Neuronal stem cell (in vitro differentiated cells): ENCODE measurements around the gene BANF2.

ENCODE experiments used
- DNase-seq: peaks from one replicate; pipeline ENCODE4 v3.0.0-alpha.2; 2013; ENCODE audit warnings: low spot score
- H2AFZ ChIP-seq: one replicate; pipeline ENCODE4 v1.6.1; 2013; ENCODE audit warnings: mild to moderate bottlenecking, low read length, inconsistent platforms
- H2AK5ac ChIP-seq: 2 replicates; pipeline ENCODE4 v1.6.1; 2013; ENCODE audit warnings: low read depth, mild to moderate bottlenecking, inconsistent platforms, low read length, moderate library complexity, mixed read lengths
- H2BK120ac ChIP-seq: 2 replicates; pipeline ENCODE4 v1.6.1; 2013; ENCODE audit warnings: low read depth, mild to moderate bottlenecking, inconsistent platforms, low read length, moderate library complexity, mixed read lengths
- H2BK12ac ChIP-seq: one replicate; pipeline ENCODE4 v1.6.1; 2013; ENCODE audit warnings: low read length, inconsistent platforms
- H2BK15ac ChIP-seq: 2 replicates; pipeline ENCODE4 v1.6.1; 2013; ENCODE audit warnings: mild to moderate bottlenecking, low read length, inconsistent platforms, mixed read lengths
- H2BK5ac ChIP-seq: one replicate; pipeline ENCODE4 v1.6.1; 2013; ENCODE audit warnings: inconsistent platforms, mild to moderate bottlenecking, low read length, moderate library complexity
- H3K14ac ChIP-seq: one replicate; pipeline ENCODE4 v1.6.1; 2013; ENCODE audit warnings: low read length, inconsistent platforms
- H3K18ac ChIP-seq: 2 replicates; pipeline ENCODE4 v1.6.1; 2013; ENCODE audit warnings: low read length, inconsistent platforms
- H3K23ac ChIP-seq: 2 replicates; pipeline ENCODE4 v1.6.1; 2013; ENCODE audit warnings: low read depth, mild to moderate bottlenecking, mixed read lengths, low read length, inconsistent platforms; ENCODE audit not compliant: poor library complexity
- H3K27ac ChIP-seq: replicated peaks from 3 replicates; pipeline ENCODE4 v1.5.1; 2013; ENCODE audit warnings: low read length, inconsistent platforms
- H3K27me3 ChIP-seq, 3 experiments: 2 replicates each; pipeline ENCODE4 v1.6.1; 2013; ENCODE audit warnings: low read length in 3 of 3, mild to moderate bottlenecking in 2 of 3, inconsistent platforms in 1 of 3, low read depth in 1 of 3, mixed read lengths in 1 of 3, moderate library complexity in 1 of 3; ENCODE audit not compliant: control insufficient read depth in 3 of 3, insufficient read depth in 3 of 3
- H3K36me3 ChIP-seq, 2 donors: replicated peaks in 1 of 2; 2 replicates each; pipeline ENCODE4 v1.6.1; 2013; ENCODE audit warnings: low read length in 2 of 2; ENCODE audit not compliant: control insufficient read depth in 2 of 2, insufficient read depth in 2 of 2
- H3K4ac ChIP-seq: 2 replicates; pipeline ENCODE4 v1.6.1; 2013; ENCODE audit warnings: inconsistent platforms, mild to moderate bottlenecking, low read length, moderate library complexity
- H3K4me1 ChIP-seq, 2 donors: 1 replicate in 1 of 2; 2 replicates in 1 of 2; pipeline ENCODE4 v1.6.1; 2013; ENCODE audit warnings: low read length in 2 of 2, low read depth in 1 of 2; ENCODE audit not compliant: control insufficient read depth in 2 of 2, insufficient read depth in 1 of 2
- H3K4me2 ChIP-seq: one replicate; pipeline ENCODE4 v1.6.1; 2013; ENCODE audit warnings: mild to moderate bottlenecking, low read length, inconsistent platforms; ENCODE audit not compliant: insufficient read depth, poor library complexity, severe bottlenecking
- H3K4me3 ChIP-seq, 2 donors: 2 replicates each; pipeline ENCODE4 v1.5.1; 2013; ENCODE audit warnings: low read length in 2 of 2, mild to moderate bottlenecking in 2 of 2, inconsistent platforms in 1 of 2, moderate library complexity in 1 of 2
- H3K79me1 ChIP-seq: one replicate; pipeline ENCODE4 v1.6.1; 2013; ENCODE audit warnings: low read depth, mild to moderate bottlenecking, inconsistent platforms, low read length, moderate library complexity
- H3K9ac ChIP-seq: one replicate; pipeline ENCODE4 v1.6.1; 2013; ENCODE audit warnings: mild to moderate bottlenecking, low read depth, low read length, inconsistent platforms; ENCODE audit not compliant: poor library complexity
- H3K9me3 ChIP-seq, 2 donors: replicated peaks in 1 of 2; 2 replicates each; pipeline versions ENCODE3 to v1.6.1; 2013; ENCODE audit warnings: low read length in 2 of 2, mild to moderate bottlenecking in 2 of 2, inconsistent platforms in 1 of 2, low read depth in 1 of 2, mixed read lengths in 1 of 2, moderate library complexity in 1 of 2; ENCODE audit not compliant: control insufficient read depth in 2 of 2, insufficient read depth in 1 of 2
- H4K8ac ChIP-seq: one replicate; pipeline ENCODE4 v1.6.1; 2013; ENCODE audit warnings: low read depth, mild to moderate bottlenecking, inconsistent platforms, low read length, moderate library complexity
- H4K91ac ChIP-seq: one replicate; pipeline ENCODE4 v1.6.1; 2013; ENCODE audit warnings: low read length, low read depth, mild to moderate bottlenecking, inconsistent platforms; ENCODE audit not compliant: poor library complexity
- WGBS, 2 donors: extraction: QIAGEN DNeasy Blood & Tissue Kit; methylation state at CpG; one replicate each; pipeline ENCODE4 v1.1.7; 2013; ENCODE audit warnings: missing lambda C conversion rate in 2 of 2, mixed read lengths in 1 of 2; ENCODE audit not compliant: insufficient read length in 2 of 2, insufficient replicate concordance in 1 of 2; ENCODE audit errors: extremely low coverage in 2 of 2; 5-methylcytosine and 5-hydroxymethylcytosine counted together

Gene BANF2

GRCh38 chr20:17665756-17666155 is 34.0 kb upstream of the BANF2 start:
- H2BK12ac ChIP-seq = no peak overlapping the region
- no peak overlapping the region for H3K14ac ChIP-seq
- H3K27ac ChIP-seq = no peak overlapping the region
- no peaks in the 10 kb centered on the region for H3K36me3 ChIP-seq
- DNase-seq = no peak
- no peaks in the 10 kb centered on the region for H3K27me3 ChIP-seq
- H3K4me2 ChIP-seq = no peak overlapping the region
- no peak overlapping the region for H3K23ac ChIP-seq
- WGBS, 2 donors = no CpG with 5 or more reads among the region's 2 CpGs
- no peak overlapping the region for H2AFZ ChIP-seq
- H3K18ac ChIP-seq = no peak overlapping the region
- no peak overlapping the region for H2BK15ac ChIP-seq
- H3K4ac ChIP-seq = no peak overlapping the region
- no peak overlapping the region for H3K9ac ChIP-seq
- peaks cover 2% of the 10 kb centered on the region for H3K79me1 ChIP-seq
- H4K8ac ChIP-seq = no peak overlapping the region
- no peak overlapping the region for H2AK5ac ChIP-seq
- H4K91ac ChIP-seq = no peak overlapping the region
- peaks cover 0 to 13% of the 10 kb centered on the region in 2 donors for H3K4me1 ChIP-seq
- no peak overlapping the region for H3K4me3 ChIP-seq
- H3K9me3 ChIP-seq = peaks cover 0 to 3% of the 10 kb centered on the region in 2 donors
- no peak overlapping the region for H2BK5ac ChIP-seq
- no peak overlapping the region for H2BK120ac ChIP-seq

- Histone ChIP-seq H2BK5ac (no peak overlapping the region), H2BK12ac (no peak overlapping the region), H3K27me3 (no peaks in the 10 kb centered on the region), H3K4me2 (no peak overlapping the region), H3K36me3 (no peaks in the 10 kb centered on the region), H2BK15ac (no peak overlapping the region), H3K23ac (no peak overlapping the region), H3K14ac (no peak overlapping the region), H3K9ac (no peak overlapping the region), H3K18ac (no peak overlapping the region), H4K8ac (no peak overlapping the region), H3K9me3 (peaks cover 0 to 3% of the 10 kb centered on the region in 2 donors), H2AFZ (no peak overlapping the region), H3K4ac (no peak overlapping the region), H2AK5ac (no peak overlapping the region), H3K79me1 (peaks cover 2% of the 10 kb centered on the region), H4K91ac (no peak overlapping the region), H3K4me3 (no peak overlapping the region), H3K27ac (no peak overlapping the region), H3K4me1 (peaks cover 0 to 13% of the 10 kb centered on the region in 2 donors), H2BK120ac (no peak overlapping the region)
- no CpG with 5 or more reads among the region's 2 CpGs for WGBS, 2 donors
- no peak for DNase-seq
Observed at GRCh38 chr20:17666481-17666880, 33.3 kb upstream of the BANF2 start.

GRCh38 chr20:17667445-17667844 is 32.3 kb upstream of the BANF2 start:
- Histone ChIP-seq H2AFZ (no peak overlapping the region), H3K27ac (no peak overlapping the region), H3K18ac (no peak overlapping the region), H3K14ac (no peak overlapping the region), H2BK15ac (no peak overlapping the region), H2BK120ac (no peak overlapping the region), H2BK5ac (no peak overlapping the region), H3K9ac (no peak overlapping the region), H3K4me3 (no peak overlapping the region), H3K4ac (no peak overlapping the region), H2AK5ac (no peak overlapping the region), H4K91ac (no peak overlapping the region), H3K4me1 (peaks cover 0 to 13% of the 10 kb centered on the region in 2 donors), H2BK12ac (no peak overlapping the region), H3K23ac (no peak overlapping the region), H4K8ac (no peak overlapping the region), H3K27me3 (no peaks in the 10 kb centered on the region), H3K79me1 (peaks cover 2% of the 10 kb centered on the region), H3K36me3 (no peaks in the 10 kb centered on the region), H3K4me2 (no peak overlapping the region), H3K9me3 (peaks cover 0 to under 1% of the 10 kb centered on the region in 2 donors)
- no peak for DNase-seq
- no CpG with 5 or more reads among the region's 3 CpGs for WGBS, 2 donors

GRCh38 chr20:17668432-17668831 is 31.3 kb upstream of the BANF2 start:
- H3K4me3 ChIP-seq = no peak overlapping the region
- H3K27me3 ChIP-seq = no peaks in the 10 kb centered on the region
- no peaks in the 10 kb centered on the region for H3K79me1 ChIP-seq
- no peak for DNase-seq
- no peaks in the 10 kb centered on the region for H3K9me3 ChIP-seq
- no peaks in the 10 kb centered on the region for H3K36me3 ChIP-seq
- H4K8ac ChIP-seq = no peak overlapping the region
- no peak overlapping the region for H3K18ac ChIP-seq
- H3K27ac ChIP-seq = no peak overlapping the region
- H2BK120ac ChIP-seq = no peak overlapping the region
- H2BK15ac ChIP-seq = no peak overlapping the region
- H2AFZ ChIP-seq = no peak overlapping the region
- no peak overlapping the region for H3K14ac ChIP-seq
- H3K4ac ChIP-seq = no peak overlapping the region
- H3K4me1 ChIP-seq = peaks cover 0 to 11% of the 10 kb centered on the region in 2 donors
- no peak overlapping the region for H2BK5ac ChIP-seq
- no peak overlapping the region for H2BK12ac ChIP-seq
- WGBS, 2 donors = no CpG with 5 or more reads among the region's 3 CpGs
- no peak overlapping the region for H4K91ac ChIP-seq
- no peak overlapping the region for H2AK5ac ChIP-seq
- H3K23ac ChIP-seq = no peak overlapping the region
- H3K4me2 ChIP-seq = no peak overlapping the region
- H3K9ac ChIP-seq = no peak overlapping the region
